Activated naive CD4-positive, alpha-beta T cell treated with Interleukin-2 at 50 U/mL for 16 hours (primary cell): Measurements from ENCODE around the gene UPP1.

Source experiments
- DNase-seq: peaks from one replicate; pipeline ENCODE4 v3.0.0-alpha.2; 2020

Gene UPP1

GRCh38 chr7:48087349-48087748, 1.7 kb upstream of the UPP1 start:
- peak; percentile 22 for DNase-seq

GRCh38 chr7:48088559-48089045, 463 bp upstream of the UPP1 start:
- DNase-seq, result no peak

GRCh38 chr7:48090095-48090805, 1.2 kb downstream of the UPP1 start:
- DNase-seq, result no peak

- no peak for DNase-seq
Measured at GRCh38 chr7:48091506-48092433, 2.7 kb downstream of the UPP1 start.

GRCh38 chr7:48094861-48095293, 5.8 kb downstream of the UPP1 start:
- no peak for DNase-seq

GRCh38 chr7:48096273-48096672, 7.2 kb downstream of the UPP1 start:
- DNase-seq, result peak; percentile 36

GRCh38 chr7:48097521-48098231, 8.6 kb downstream of the UPP1 start:
- DNase-seq, result peak; percentile 21

GRCh38 chr7:48098846-48099245, 9.8 kb downstream of the UPP1 start:
- DNase-seq, result no peak

- DNase-seq, result no peak
Measured at GRCh38 chr7:48099781-48100180, 10.7 kb downstream of the UPP1 start.

GRCh38 chr7:48101352-48101751, 12.3 kb downstream of the UPP1 start:
- no peak for DNase-seq

GRCh38 chr7:48101968-48102367, 12.9 kb downstream of the UPP1 start:
- peak; percentile 22 for DNase-seq

- no peak for DNase-seq
Measured at GRCh38 chr7:48102530-48102929, 13.5 kb downstream of the UPP1 start.

GRCh38 chr7:48105045-48105444, 16.0 kb downstream of the UPP1 start:
- DNase-seq, result no peak

GRCh38 chr7:48106906-48107659, 18.0 kb downstream of the UPP1 start:
- no peak for DNase-seq

GRCh38 chr7:48107926-48108472, 18.9 kb downstream of the UPP1 start:
- no peak for DNase-seq

GRCh38 chr7:48108959-48109847, 20.1 kb downstream of the UPP1 start:
- no peak for DNase-seq

- peak; percentile 89 for DNase-seq
Measured at GRCh38 chr7:48109848-48110663, 21.0 kb downstream of the UPP1 start.

- no peak for DNase-seq
Measured at GRCh38 chr7:48110868-48111267, 21.8 kb downstream of the UPP1 start.

- no peak for DNase-seq
Measured at GRCh38 chr7:48111596-48111995, 22.5 kb downstream of the UPP1 start.
